HEK293 (cell line): Measurements from ENCODE around the gene ZNF112.

Experiments used
- GLIS2 ChIP-seq: fragments of 450-650 bp; formaldehyde crosslinking; IDR thresholded peaks from 2 replicates; pipeline ENCODE4 v1.5.1; 2016; ENCODE audit warnings: missing biosample characterization, missing genetic modification characterization
- KLF7 ChIP-seq: fragments of 450-650 bp; formaldehyde crosslinking; IDR thresholded peaks from 2 replicates; pipeline ENCODE4 v1.5.1; 2016; ENCODE audit warnings: missing biosample characterization, missing genetic modification characterization, borderline replicate concordance
- KLF8 ChIP-seq: fragments of 450-650 bp; formaldehyde crosslinking; IDR thresholded peaks from 2 replicates; pipeline ENCODE4 v1.5.1; 2016; ENCODE audit warnings: missing biosample characterization, missing genetic modification characterization
- MYNN ChIP-seq: fragments of 450-650 bp; formaldehyde crosslinking; IDR thresholded peaks from 2 replicates; pipeline ENCODE4 v1.5.1; 2016; ENCODE audit warnings: missing biosample characterization, missing genetic modification characterization, borderline replicate concordance
- MZF1 ChIP-seq: fragments of 450-650 bp; formaldehyde crosslinking; IDR thresholded peaks from 2 replicates; pipeline ENCODE4 v1.5.1; 2017; ENCODE audit warnings: missing biosample characterization, missing genetic modification characterization, borderline replicate concordance
- OVOL3 ChIP-seq: fragments of 450-650 bp; formaldehyde crosslinking; IDR thresholded peaks from 2 replicates; pipeline ENCODE4 v1.5.1; 2016; ENCODE audit warnings: missing biosample characterization, missing genetic modification characterization
- REPIN1 ChIP-seq: fragments of 450-650 bp; formaldehyde crosslinking; IDR thresholded peaks from 2 replicates; pipeline ENCODE4 v1.5.1; 2017; ENCODE audit warnings: missing biosample characterization, missing genetic modification characterization, low read depth
- TRIM28 ChIP-seq: IDR thresholded peaks from 2 replicates; pipeline ENCODE4 v1.6.1; 2011; ENCODE audit warnings: low read length, control low read depth, borderline replicate concordance
- ZIC2 ChIP-seq: fragments of 450-650 bp; formaldehyde crosslinking; IDR thresholded peaks from 2 replicates; pipeline ENCODE4 v1.5.1; 2016; ENCODE audit warnings: missing biosample characterization, missing genetic modification characterization
- ZNF155 ChIP-seq: fragments of 450-650 bp; formaldehyde crosslinking; IDR thresholded peaks from 2 replicates; pipeline ENCODE4 v1.5.1; 2016; ENCODE audit warnings: missing biosample characterization, missing genetic modification characterization
- ZNF23 ChIP-seq: fragments of 450-650 bp; formaldehyde crosslinking; IDR thresholded peaks from 2 replicates; pipeline ENCODE4 v1.5.1; 2016; ENCODE audit warnings: missing biosample characterization, missing genetic modification characterization, borderline replicate concordance
- ZNF239 ChIP-seq: fragments of 450-650 bp; formaldehyde crosslinking; IDR thresholded peaks from 2 replicates; pipeline ENCODE4 v1.5.1; 2016; ENCODE audit warnings: missing biosample characterization, missing genetic modification characterization
- ZNF423 ChIP-seq: fragments of 450-650 bp; formaldehyde crosslinking; IDR thresholded peaks from 2 replicates; pipeline ENCODE4 v1.5.1; 2016; ENCODE audit warnings: missing biosample characterization, missing genetic modification characterization
- ZNF501 ChIP-seq: fragments of 450-650 bp; formaldehyde crosslinking; IDR thresholded peaks from 2 replicates; pipeline ENCODE4 v1.5.1; 2016; ENCODE audit warnings: missing biosample characterization, missing genetic modification characterization
- ZNF529 ChIP-seq: fragments of 450-650 bp; formaldehyde crosslinking; IDR thresholded peaks from 2 replicates; pipeline ENCODE4 v1.5.1; 2017; ENCODE audit warnings: missing genetic modification characterization, missing biosample characterization; ENCODE audit not compliant: insufficient replicate concordance
- ZNF549 ChIP-seq: fragments of 450-650 bp; IDR thresholded peaks from 2 replicates; pipeline ENCODE4 v1.5.1; 2018; ENCODE audit warnings: missing biosample characterization, missing genetic modification characterization, mild to moderate bottlenecking, inconsistent platforms, moderate library complexity
- ZNF624 ChIP-seq: fragments of 450-650 bp; formaldehyde crosslinking; IDR thresholded peaks from 2 replicates; pipeline ENCODE4 v1.5.1; 2017; ENCODE audit warnings: missing biosample characterization, missing genetic modification characterization
- ZNF629 ChIP-seq: fragments of 450-650 bp; formaldehyde crosslinking; IDR thresholded peaks from 2 replicates; pipeline ENCODE4 v1.5.1; 2017; ENCODE audit warnings: missing biosample characterization, missing genetic modification characterization
- ZNF660 ChIP-seq: fragments of 450-650 bp; IDR thresholded peaks from 2 replicates; pipeline ENCODE4 v1.5.1; 2018; ENCODE audit warnings: missing biosample characterization, mild to moderate bottlenecking, missing genetic modification characterization
- ZNF670 ChIP-seq: fragments of 450-650 bp; formaldehyde crosslinking; IDR thresholded peaks from 2 replicates; pipeline ENCODE4 v1.5.1; 2016; ENCODE audit warnings: missing biosample characterization, missing genetic modification characterization, low read depth
- ZNF830 ChIP-seq: fragments of 450-650 bp; IDR thresholded peaks from 2 replicates; pipeline ENCODE4 v1.5.0; 2018; ENCODE audit warnings: missing biosample characterization, missing genetic modification characterization, low read depth, mild to moderate bottlenecking, moderate library complexity
- ZSCAN16 ChIP-seq: fragments of 450-650 bp; formaldehyde crosslinking; IDR thresholded peaks from 2 replicates; pipeline ENCODE4 v1.5.1; 2016; ENCODE audit warnings: missing biosample characterization, missing genetic modification characterization
- ZXDB ChIP-seq: fragments of 450-650 bp; formaldehyde crosslinking; IDR thresholded peaks from 2 replicates; pipeline ENCODE4 v1.5.1; 2016; ENCODE audit warnings: missing biosample characterization, missing genetic modification characterization
- TF ChIP-seq, protein P1 (sequence below): fragments of 450-650 bp; formaldehyde crosslinking; IDR thresholded peaks from 2 replicates; pipeline ENCODE4 v1.5.1; 2016; ENCODE audit warnings: missing biosample characterization, missing genetic modification characterization
- TF ChIP-seq, protein P2 (sequence below): fragments of 450-650 bp; formaldehyde crosslinking; IDR thresholded peaks from 2 replicates; pipeline ENCODE4 v1.5.1; 2016; ENCODE audit warnings: missing biosample characterization, missing genetic modification characterization
- TF ChIP-seq, protein P3 (sequence below): fragments of 450-650 bp; formaldehyde crosslinking; IDR thresholded peaks from 2 replicates; pipeline ENCODE4 v1.5.1; 2017; ENCODE audit warnings: missing biosample characterization, missing genetic modification characterization
- TF ChIP-seq, protein P4 (sequence below): fragments of 450-650 bp; formaldehyde crosslinking; IDR thresholded peaks from 2 replicates; pipeline ENCODE4 v1.5.1; 2017; ENCODE audit warnings: missing biosample characterization, mild to moderate bottlenecking, missing genetic modification characterization, moderate library complexity
- TF ChIP-seq, protein P5 (sequence below): fragments of 450-650 bp; formaldehyde crosslinking; IDR thresholded peaks from 2 replicates; pipeline ENCODE4 v1.5.1; 2017; ENCODE audit warnings: missing biosample characterization, missing genetic modification characterization
- TF ChIP-seq, protein P6 (sequence below): fragments of 450-650 bp; formaldehyde crosslinking; conservative IDR thresholded peaks from 2 replicates; pipeline ENCODE4 v1.5.1; 2016; ENCODE audit warnings: low read depth, missing biosample characterization, missing genetic modification characterization

The ZNF112 gene

DNA sequence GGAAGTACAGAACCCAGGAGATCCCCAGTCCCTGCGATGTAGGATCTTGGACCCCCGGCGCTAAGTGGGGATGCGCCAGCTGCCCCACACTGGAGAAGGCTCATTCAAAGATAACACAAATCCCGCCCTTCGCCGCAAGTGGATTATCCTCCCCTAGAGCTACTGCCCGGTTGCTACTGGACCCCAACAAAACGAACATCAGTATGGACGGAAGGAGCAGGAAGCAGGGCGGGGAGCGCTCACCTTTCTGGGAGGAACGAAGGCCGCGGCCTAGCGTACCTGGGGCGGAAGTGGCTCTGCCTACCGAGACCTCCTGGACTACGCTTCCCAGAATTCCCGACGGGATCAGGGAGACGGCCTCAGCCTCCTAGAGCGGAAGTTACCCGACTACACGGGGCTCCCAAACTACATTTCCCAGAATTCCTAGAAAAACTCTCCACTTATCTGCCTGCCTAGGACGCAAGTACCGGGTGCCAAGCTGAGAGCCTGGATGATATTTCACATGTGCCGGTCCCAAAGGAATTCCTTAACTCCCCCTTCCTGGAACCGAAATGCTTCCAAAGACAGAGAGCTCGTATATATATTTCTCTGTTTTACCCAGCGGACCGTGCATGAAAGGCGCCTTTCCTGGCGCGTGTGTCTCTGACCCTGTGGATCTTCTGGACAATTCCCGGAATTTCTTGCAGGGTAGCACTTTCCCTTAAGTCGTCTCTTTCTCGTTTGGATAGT lies at the start of gene ZNF112 (continued):
- TF ChIP-seq ZNF624 (tag by site-specific recombination) (no peak), ZNF155 (tag by site-specific recombination) (no peak), GLIS2 (tag by site-specific recombination) (no peak), ZNF423 (tag by site-specific recombination) (no peak), MZF1 (tag by site-specific recombination) (peak; percentile 85), KLF7 (tag by site-specific recombination) (no peak), OVOL3 (tag by site-specific recombination) (no peak), TRIM28 (no peak), ZNF660 (no peak), KLF8 (peak; percentile 68; the same call in 1 of the 2 replicates), REPIN1 (no peak), ZNF501 (tag by site-specific recombination) (peak; percentile 47; the same call in 1 of the 2 replicates), ZNF670 (no peak), ZNF629 (tag by site-specific recombination) (no peak), MYNN (tag by site-specific recombination) (no peak), ZNF23 (tag by site-specific recombination) (no peak), ZIC2 (tag by site-specific recombination) (no peak), ZNF239 (tag by site-specific recombination) (no peak), ZXDB (tag by site-specific recombination) (peak; percentile 60; the same call in 1 of the 2 replicates), ZSCAN16 (tag by site-specific recombination) (no peak), ZNF529 (tag by site-specific recombination) (no peak), ZNF830 (tag by site-specific recombination) (no peak), ZNF549 (tag by site-specific recombination) (no peak)
- TF ChIP-seq, protein P1, sequence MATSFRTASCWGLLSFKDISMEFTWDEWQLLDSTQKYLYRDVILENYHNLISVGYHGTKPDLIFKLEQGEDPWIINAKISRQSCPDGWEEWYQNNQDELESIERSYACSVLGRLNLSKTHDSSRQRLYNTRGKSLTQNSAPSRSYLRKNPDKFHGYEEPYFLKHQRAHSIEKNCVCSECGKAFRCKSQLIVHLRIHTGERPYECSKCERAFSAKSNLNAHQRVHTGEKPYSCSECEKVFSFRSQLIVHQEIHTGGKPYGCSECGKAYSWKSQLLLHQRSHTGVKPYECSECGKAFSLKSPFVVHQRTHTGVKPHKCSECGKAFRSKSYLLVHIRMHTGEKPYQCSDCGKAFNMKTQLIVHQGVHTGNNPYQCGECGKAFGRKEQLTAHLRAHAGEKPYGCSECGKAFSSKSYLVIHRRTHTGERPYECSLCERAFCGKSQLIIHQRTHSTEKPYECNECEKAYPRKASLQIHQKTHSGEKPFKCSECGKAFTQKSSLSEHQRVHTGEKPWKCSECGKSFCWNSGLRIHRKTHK (tag by site-specific recombination) = no peak
- TF ChIP-seq, protein P2, sequence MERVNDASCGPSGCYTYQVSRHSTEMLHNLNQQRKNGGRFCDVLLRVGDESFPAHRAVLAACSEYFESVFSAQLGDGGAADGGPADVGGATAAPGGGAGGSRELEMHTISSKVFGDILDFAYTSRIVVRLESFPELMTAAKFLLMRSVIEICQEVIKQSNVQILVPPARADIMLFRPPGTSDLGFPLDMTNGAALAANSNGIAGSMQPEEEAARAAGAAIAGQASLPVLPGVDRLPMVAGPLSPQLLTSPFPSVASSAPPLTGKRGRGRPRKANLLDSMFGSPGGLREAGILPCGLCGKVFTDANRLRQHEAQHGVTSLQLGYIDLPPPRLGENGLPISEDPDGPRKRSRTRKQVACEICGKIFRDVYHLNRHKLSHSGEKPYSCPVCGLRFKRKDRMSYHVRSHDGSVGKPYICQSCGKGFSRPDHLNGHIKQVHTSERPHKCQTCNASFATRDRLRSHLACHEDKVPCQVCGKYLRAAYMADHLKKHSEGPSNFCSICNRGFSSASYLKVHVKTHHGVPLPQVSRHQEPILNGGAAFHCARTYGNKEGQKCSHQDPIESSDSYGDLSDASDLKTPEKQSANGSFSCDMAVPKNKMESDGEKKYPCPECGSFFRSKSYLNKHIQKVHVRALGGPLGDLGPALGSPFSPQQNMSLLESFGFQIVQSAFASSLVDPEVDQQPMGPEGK (tag by site-specific recombination) = no peak
- TF ChIP-seq, protein P3, sequence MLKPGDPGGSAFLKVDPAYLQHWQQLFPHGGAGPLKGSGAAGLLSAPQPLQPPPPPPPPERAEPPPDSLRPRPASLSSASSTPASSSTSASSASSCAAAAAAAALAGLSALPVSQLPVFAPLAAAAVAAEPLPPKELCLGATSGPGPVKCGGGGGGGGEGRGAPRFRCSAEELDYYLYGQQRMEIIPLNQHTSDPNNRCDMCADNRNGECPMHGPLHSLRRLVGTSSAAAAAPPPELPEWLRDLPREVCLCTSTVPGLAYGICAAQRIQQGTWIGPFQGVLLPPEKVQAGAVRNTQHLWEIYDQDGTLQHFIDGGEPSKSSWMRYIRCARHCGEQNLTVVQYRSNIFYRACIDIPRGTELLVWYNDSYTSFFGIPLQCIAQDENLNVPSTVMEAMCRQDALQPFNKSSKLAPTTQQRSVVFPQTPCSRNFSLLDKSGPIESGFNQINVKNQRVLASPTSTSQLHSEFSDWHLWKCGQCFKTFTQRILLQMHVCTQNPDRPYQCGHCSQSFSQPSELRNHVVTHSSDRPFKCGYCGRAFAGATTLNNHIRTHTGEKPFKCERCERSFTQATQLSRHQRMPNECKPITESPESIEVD (tag by site-specific recombination) = no peak
- TF ChIP-seq, protein P4, sequence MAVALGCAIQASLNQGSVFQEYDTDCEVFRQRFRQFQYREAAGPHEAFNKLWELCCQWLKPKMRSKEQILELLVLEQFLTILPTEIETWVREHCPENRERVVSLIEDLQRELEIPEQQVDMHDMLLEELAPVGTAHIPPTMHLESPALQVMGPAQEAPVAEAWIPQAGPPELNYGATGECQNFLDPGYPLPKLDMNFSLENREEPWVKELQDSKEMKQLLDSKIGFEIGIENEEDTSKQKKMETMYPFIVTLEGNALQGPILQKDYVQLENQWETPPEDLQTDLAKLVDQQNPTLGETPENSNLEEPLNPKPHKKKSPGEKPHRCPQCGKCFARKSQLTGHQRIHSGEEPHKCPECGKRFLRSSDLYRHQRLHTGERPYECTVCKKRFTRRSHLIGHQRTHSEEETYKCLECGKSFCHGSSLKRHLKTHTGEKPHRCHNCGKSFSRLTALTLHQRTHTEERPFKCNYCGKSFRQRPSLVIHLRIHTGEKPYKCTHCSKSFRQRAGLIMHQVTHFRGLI = no peak
- TF ChIP-seq, protein P5, sequence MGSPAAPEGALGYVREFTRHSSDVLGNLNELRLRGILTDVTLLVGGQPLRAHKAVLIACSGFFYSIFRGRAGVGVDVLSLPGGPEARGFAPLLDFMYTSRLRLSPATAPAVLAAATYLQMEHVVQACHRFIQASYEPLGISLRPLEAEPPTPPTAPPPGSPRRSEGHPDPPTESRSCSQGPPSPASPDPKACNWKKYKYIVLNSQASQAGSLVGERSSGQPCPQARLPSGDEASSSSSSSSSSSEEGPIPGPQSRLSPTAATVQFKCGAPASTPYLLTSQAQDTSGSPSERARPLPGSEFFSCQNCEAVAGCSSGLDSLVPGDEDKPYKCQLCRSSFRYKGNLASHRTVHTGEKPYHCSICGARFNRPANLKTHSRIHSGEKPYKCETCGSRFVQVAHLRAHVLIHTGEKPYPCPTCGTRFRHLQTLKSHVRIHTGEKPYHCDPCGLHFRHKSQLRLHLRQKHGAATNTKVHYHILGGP (tag by site-specific recombination) = no peak
- TF ChIP-seq, protein P6, sequence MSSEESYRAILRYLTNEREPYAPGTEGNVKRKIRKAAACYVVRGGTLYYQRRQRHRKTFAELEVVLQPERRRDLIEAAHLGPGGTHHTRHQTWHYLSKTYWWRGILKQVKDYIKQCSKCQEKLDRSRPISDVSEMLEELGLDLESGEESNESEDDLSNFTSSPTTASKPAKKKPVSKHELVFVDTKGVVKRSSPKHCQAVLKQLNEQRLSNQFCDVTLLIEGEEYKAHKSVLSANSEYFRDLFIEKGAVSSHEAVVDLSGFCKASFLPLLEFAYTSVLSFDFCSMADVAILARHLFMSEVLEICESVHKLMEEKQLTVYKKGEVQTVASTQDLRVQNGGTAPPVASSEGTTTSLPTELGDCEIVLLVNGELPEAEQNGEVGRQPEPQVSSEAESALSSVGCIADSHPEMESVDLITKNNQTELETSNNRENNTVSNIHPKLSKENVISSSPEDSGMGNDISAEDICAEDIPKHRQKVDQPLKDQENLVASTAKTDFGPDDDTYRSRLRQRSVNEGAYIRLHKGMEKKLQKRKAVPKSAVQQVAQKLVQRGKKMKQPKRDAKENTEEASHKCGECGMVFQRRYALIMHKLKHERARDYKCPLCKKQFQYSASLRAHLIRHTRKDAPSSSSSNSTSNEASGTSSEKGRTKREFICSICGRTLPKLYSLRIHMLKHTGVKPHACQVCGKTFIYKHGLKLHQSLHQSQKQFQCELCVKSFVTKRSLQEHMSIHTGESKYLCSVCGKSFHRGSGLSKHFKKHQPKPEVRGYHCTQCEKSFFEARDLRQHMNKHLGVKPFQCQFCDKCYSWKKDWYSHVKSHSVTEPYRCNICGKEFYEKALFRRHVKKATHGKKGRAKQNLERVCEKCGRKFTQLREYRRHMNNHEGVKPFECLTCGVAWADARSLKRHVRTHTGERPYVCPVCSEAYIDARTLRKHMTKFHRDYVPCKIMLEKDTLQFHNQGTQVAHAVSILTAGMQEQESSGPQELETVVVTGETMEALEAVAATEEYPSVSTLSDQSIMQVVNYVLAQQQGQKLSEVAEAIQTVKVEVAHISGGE (tag by site-specific recombination) = peak; percentile 93
